Islet of Langerhans (tissue), 1 donor: ENCODE data around the gene RCOR3.
"Not testable (repeated sequence)": the region's sequence is repeated elsewhere in the genome, so short reads cannot be mapped to it uniquely, and the experiment has no call there.

ENCODE experiments used
- FAIRE-seq: peaks from one replicate; lab custom pipeline; 2011; peaks lifted over from hg19 to GRCh38; lab: Jason Lieb, UNC

RCOR3 gene

GRCh38 chr1:211260141-211261107 lies 1.3 kb downstream of the RCOR3 start:
- FAIRE-seq = no peak

- no peak for FAIRE-seq
Measured at GRCh38 chr1:211261229-211261628, 2.1 kb downstream of the RCOR3 start.

- not testable (repeated sequence) for FAIRE-seq
Measured at GRCh38 chr1:211263022-211263421, 3.9 kb downstream of the RCOR3 start.

- no peak for FAIRE-seq
Measured at GRCh38 chr1:211267204-211267857, 8.2 kb downstream of the RCOR3 start.

- FAIRE-seq = no peak
Measured at GRCh38 chr1:211279340-211279739, 20.2 kb downstream of the RCOR3 start.

GRCh38 chr1:211280910-211281309 lies 21.7 kb downstream of the RCOR3 start:
- FAIRE-seq = peak; percentile 61

- no peak for FAIRE-seq
Measured at GRCh38 chr1:211281320-211282022, 22.3 kb downstream of the RCOR3 start.

GRCh38 chr1:211282023-211282373 lies 22.8 kb downstream of the RCOR3 start:
- no peak for FAIRE-seq

- no peak for FAIRE-seq
Measured at GRCh38 chr1:211285196-211285595, 26.0 kb downstream of the RCOR3 start.

GRCh38 chr1:211287218-211287617 lies 28.1 kb downstream of the RCOR3 start:
- FAIRE-seq = no peak

- no peak for FAIRE-seq
Measured at GRCh38 chr1:211292411-211292810, 33.2 kb downstream of the RCOR3 start.

- FAIRE-seq = no peak
Measured at GRCh38 chr1:211296396-211296795, 37.2 kb downstream of the RCOR3 start.

GRCh38 chr1:211305044-211305443 lies 45.9 kb downstream of the RCOR3 start:
- no peak for FAIRE-seq

- FAIRE-seq = no peak
Measured at GRCh38 chr1:211309617-211310016, 50.5 kb downstream of the RCOR3 start.

- no peak for FAIRE-seq
Measured at GRCh38 chr1:211313392-211313791, 54.2 kb downstream of the RCOR3 start.

GRCh38 chr1:211318576-211319280 lies 59.6 kb downstream of the RCOR3 start:
- no peak for FAIRE-seq

GRCh38 chr1:211319892-211320291 lies 60.7 kb downstream of the RCOR3 start:
- no peak for FAIRE-seq

- FAIRE-seq = no peak
Measured at GRCh38 chr1:211320980-211321379, 61.8 kb downstream of the RCOR3 start.

GRCh38 chr1:211321646-211322045 lies 62.5 kb downstream of the RCOR3 start:
- FAIRE-seq = not testable (repeated sequence)

GRCh38 chr1:211323156-211324063 lies 64.2 kb downstream of the RCOR3 start:
- no peak for FAIRE-seq
